ENCODE data around the gene LHPP.

The LHPP gene

GRCh38 chr10:124611738-124612137 is 150.1 kb downstream of the LHPP start:
- no peak for DNase-seq

- no peak for DNase-seq
These were observed 151.2 kb downstream of the LHPP start for GRCh38 chr10:124612611-124613498.

GRCh38 chr10:124614003-124614659 is 152.5 kb downstream of the LHPP start:
- DNase-seq = no peak

DNA sequence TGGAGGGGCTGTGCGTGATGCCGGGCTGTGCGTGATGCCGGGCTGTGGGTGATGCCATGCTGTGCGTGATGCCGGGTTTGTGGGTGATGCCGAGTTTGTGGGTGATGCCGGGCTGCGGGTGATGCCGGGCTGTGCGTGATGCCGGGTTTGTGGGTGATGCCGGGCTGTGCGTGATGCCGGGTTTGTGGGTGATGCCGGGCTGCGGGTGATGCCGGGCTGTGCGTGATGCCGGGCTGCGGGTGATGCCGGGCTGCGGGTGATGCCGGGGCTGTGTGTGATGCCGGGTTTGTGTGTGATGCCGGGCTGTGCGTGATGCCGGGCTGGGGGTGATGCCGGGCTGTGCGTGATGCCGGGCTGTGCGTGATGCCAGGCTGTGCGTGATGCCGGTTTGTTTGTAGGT is 153.6 kb downstream of the LHPP start:
- DNase-seq = no peak

DNA sequence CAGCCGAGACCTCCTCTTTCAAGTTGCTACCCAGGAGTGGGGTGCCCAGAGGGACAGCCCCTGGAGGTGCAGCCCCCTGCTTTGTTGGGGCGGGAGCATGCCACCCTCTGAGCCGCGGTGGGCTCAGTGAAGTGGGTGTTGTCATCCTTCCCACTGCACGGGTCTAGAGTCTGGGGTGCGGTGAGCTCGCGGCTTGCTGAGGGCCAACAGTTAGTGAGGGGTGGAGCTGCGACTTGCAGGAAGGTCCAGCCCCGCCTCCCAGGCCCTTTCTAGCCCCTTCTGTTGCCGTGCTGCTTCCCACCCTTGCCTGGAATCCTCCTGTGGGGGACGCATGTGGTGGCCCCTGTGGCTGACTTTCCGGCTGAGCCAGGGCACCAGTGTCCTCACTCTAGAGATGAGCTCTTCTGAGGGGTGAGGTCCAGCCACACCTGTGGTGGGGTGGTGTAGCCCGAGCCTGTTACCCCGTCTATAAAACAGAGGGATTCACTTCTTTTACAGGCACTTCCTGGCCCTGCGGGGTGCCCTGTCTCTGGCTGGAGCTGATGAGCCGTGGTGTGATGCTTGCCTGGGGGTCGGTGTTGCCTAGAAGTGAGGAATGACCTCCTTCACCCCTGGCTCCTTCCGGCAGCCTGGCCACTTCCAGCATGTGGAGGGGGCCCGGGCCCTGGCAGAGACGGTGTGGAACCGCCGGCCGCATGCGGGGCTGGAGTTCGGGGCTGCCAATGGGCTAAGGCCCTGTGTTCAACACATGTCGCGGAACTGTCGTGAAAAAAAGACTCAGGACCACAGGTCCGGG is 154.6 kb downstream of the LHPP start:
- no peak for DNase-seq

DNA sequence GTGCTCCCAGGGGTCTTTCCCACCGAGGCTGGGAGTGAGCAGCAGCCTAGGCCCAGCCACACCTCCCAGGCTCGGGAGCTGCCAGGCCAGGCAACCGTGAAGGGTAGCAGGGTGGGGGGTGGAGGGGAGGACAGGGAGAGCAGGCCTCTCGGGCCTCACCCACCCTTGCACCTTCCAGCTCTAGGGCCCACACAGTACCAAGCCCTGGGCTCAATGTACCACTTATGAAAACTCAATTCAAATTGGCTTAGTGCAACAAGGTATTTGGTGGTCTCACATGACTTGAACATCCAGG is 155.2 kb downstream of the LHPP start:
- DNase-seq = no peak

- DNase-seq = no peak
These were observed 156.9 kb downstream of the LHPP start for GRCh38 chr10:124618470-124619073.

- DNase-seq = no peak
These were observed 157.6 kb downstream of the LHPP start for GRCh38 chr10:124619195-124619594.

- DNase-seq = no peak
These were observed 158.3 kb downstream of the LHPP start for GRCh38 chr10:124619802-124620490.

GRCh38 chr10:124621637-124622036 is 160.0 kb downstream of the LHPP start:
- DNase-seq = peak; percentile 39

DNA sequence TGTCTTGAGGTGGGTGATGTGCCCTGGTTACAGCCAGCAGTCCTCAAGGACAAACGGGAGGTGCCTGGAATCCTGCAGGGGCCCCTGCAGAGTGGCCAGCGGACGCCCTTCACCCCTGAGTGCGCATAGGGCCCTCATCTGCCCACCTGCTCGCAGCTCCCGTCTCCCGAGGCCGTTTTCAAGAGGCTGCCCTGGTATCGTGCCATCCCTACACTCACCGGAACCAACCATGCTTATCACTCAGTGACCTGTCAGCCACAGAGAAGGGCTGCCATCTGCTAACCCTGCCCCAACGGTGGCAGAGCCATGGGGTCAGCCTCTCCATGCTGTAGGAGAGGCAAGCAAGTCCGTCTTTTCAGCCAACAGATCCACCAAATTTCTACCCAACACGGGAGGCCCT is 160.5 kb downstream of the LHPP start:
- no peak for DNase-seq

GRCh38 chr10:124622866-124623536 is 161.4 kb downstream of the LHPP start:
- no peak for DNase-seq

GRCh38 chr10:124624006-124624405 is 162.4 kb downstream of the LHPP start:
- DNase-seq = no peak

DNA sequence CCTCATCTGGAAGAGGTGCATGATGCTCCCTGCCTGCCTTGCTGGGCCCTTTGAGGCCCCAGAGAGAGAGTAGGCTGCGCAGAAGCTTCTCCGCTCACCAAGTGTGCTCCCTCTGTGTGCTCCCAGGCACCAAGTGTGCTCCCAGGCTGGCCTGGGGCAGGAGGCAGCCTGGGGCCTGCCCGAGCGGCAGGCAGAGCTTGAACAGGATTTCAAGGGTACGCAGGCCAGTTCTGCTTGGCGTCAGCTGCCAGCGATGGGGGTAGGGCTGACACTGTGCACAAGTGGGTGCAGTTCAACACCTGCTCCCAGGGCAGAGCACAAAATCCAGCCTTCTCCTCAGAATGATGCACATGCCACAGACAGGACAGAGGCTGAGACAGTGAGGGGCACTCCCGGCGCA is 162.8 kb downstream of the LHPP start:
- no peak for DNase-seq

- DNase-seq = no peak
These were observed 163.3 kb downstream of the LHPP start for GRCh38 chr10:124624895-124625294.

GRCh38 chr10:124625831-124626238 is 164.2 kb downstream of the LHPP start:
- DNase-seq = no peak

DNA sequence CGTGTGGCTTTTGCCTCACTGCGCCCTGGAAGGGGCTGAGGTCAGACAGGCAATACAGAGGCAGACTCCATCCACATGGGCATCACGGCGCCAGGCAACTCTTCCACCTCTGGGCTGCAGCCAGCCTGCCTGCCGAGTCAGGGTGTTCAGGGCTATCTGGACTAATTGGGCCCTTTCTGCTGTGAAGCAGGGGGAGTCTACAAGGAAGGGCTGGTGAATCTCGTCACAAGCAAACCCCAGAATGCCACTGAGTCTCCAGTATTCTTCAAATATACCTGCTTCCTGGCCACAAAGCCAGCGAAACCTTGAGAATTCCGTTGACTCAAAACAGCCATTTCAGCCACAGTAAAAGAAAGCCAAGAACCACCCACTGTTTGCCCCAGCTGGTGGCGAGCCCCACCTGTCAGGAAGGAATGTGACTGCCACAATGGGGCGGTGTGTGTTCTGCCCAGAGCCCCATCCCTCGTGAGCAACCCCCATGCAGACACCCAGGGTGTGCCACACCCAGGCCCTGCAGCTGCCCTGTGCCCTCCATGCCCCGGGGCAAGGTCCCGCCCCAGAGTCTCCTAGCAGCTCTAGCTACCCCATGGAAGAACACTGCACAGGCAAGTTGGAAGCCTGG is 165.2 kb downstream of the LHPP start:
- DNase-seq = no peak

DNA sequence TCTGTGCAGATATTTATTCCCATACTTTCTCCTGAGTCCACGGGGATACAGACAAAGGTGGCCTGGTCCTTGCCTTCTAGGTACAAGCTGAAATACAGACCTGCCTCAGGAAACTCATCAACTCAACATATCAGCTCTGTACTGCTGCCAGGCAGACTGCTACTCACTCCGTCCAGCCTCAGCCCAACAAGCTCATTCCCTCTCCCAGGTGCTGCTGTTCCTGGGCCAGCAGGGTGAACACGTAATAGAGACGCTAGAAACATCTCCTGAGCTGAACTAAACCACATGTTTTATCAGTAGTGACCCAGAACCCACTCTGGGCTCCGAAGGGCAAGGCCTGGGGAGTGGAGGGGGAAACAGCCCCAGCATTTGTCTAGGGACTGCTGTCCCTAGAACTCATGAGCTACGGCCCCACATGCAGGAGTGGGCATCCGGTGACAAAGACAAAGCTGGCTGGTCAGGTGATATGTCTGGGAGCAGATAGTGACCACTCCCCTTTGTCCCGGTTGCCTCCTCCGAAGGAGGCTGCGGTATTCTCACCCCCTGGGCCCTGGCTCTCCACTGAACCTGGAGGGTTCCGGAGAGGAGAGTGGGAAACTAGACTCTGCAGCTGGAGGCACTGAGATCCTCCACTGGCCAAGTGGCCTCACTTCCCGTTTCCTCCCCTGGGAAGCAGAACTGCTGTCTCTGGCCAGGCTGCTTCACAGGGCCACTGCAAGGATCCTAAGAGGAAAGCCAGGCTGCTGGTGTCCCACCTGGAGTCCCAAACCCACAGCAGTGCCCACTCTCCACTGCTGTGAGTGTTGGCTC is 166.4 kb downstream of the LHPP start:
- no peak for DNase-seq

GRCh38 chr10:124628676-124629021 is 167.0 kb downstream of the LHPP start:
- DNase-seq = no peak

GRCh38 chr10:124629415-124629814 is 167.8 kb downstream of the LHPP start:
- DNase-seq = no peak

DNA sequence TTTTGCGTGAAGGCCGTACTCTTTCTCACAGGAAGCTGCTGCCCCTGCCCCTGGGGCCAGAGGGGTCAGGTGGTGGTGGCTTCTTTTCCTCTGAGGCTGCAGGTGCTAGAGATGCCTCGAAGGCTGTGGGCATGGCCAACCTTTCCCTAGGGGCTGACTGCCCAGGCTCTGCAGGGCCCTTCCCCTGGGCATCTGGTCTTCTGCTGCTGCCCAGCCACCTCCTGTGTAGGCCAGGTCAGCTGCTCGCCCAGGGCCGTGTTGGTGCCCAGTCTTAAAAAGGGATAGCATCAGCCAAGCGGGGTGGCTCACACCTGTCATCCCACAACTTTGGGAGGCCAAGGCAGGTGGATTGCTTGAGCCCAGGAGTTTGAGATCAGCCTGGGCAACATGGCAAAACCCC is 168.2 kb downstream of the LHPP start:
- DNase-seq = no peak

Data from retina (tissue), 1 donor.